H9 (cell line): Measurements from ENCODE around the gene AGMO. TPM values are rescaled to one million over a fixed set of nuclear protein-coding genes. Genes with fewer than 3 reads are reported as not detected.

ENCODE experiments used
- DNase-seq: peaks from one replicate; pipeline ENCODE4 v3.0.0-alpha.2; 2017
- H2AFZ ChIP-seq: one replicate; pipeline ENCODE4 v1.6.1; 2013; ENCODE audit warnings: mild to moderate bottlenecking, low read length, control low read depth, moderate library complexity
- H2AK5ac ChIP-seq: 2 replicates; pipeline ENCODE4 v1.6.1; 2013; ENCODE audit warnings: low read length, control low read depth, mixed read lengths; ENCODE audit not compliant: insufficient read length
- H2BK120ac ChIP-seq: one replicate; pipeline ENCODE4 v1.6.1; 2013; ENCODE audit warnings: low read depth, mild to moderate bottlenecking, low read length, control low read depth, inconsistent platforms; ENCODE audit not compliant: poor library complexity, severe bottlenecking
- H2BK12ac ChIP-seq: 2 replicates; pipeline ENCODE4 v1.6.1; 2013; ENCODE audit warnings: low read length, control low read depth, mixed read lengths, low read depth; ENCODE audit not compliant: insufficient read length
- H2BK15ac ChIP-seq: 2 replicates; pipeline ENCODE4 v1.6.1; 2013; ENCODE audit warnings: low read depth, low read length, control low read depth
- H2BK20ac ChIP-seq: one replicate; pipeline ENCODE4 v1.6.1; 2013; ENCODE audit warnings: low read depth, mild to moderate bottlenecking, low read length, control low read depth, inconsistent platforms; ENCODE audit not compliant: poor library complexity, severe bottlenecking
- H2BK5ac ChIP-seq: 2 replicates; pipeline ENCODE4 v1.6.1; 2013; ENCODE audit warnings: low read length, control low read depth, mixed read lengths; ENCODE audit not compliant: insufficient read length
- H3K14ac ChIP-seq: 2 replicates; pipeline ENCODE4 v1.6.1; 2013; ENCODE audit warnings: low read length, control low read depth; ENCODE audit not compliant: insufficient read depth
- H3K18ac ChIP-seq: 2 replicates; pipeline ENCODE4 v1.6.1; 2013; ENCODE audit warnings: low read depth, mild to moderate bottlenecking, mixed read lengths, low read length, control low read depth; ENCODE audit not compliant: insufficient read length
- H3K23ac ChIP-seq: 2 replicates; pipeline ENCODE4 v1.6.1; 2013; ENCODE audit warnings: low read length, control low read depth, mixed read lengths, low read depth; ENCODE audit not compliant: insufficient read length
- H3K23me2 ChIP-seq: 2 replicates; pipeline ENCODE4 v1.6.1; 2013; ENCODE audit warnings: low read depth, mild to moderate bottlenecking, mixed read lengths, low read length, control low read depth; ENCODE audit not compliant: insufficient read length, poor library complexity, severe bottlenecking
- H3K27ac ChIP-seq: 2 replicates; pipeline ENCODE4 v1.5.1; 2013; ENCODE audit warnings: low read length, control low read depth, mixed read lengths, low read depth; ENCODE audit not compliant: insufficient read length
- H3K27me3 ChIP-seq: 2 replicates; pipeline ENCODE4 v1.6.1; 2013; ENCODE audit warnings: low read length, control low read depth, inconsistent platforms; ENCODE audit not compliant: insufficient read depth
- H3K4ac ChIP-seq: 2 replicates; pipeline ENCODE4 v1.6.1; 2013; ENCODE audit warnings: low read depth, mild to moderate bottlenecking, control low read depth, inconsistent platforms, low read length, moderate library complexity
- H3K4me1 ChIP-seq: 2 replicates; pipeline ENCODE4 v1.6.1; 2013; ENCODE audit warnings: low read length, control low read depth, inconsistent platforms; ENCODE audit not compliant: insufficient read depth
- H3K4me2 ChIP-seq: 2 replicates; pipeline ENCODE4 v1.6.1; 2013; ENCODE audit warnings: low read length, control low read depth, mixed read lengths; ENCODE audit not compliant: insufficient read length, insufficient read depth
- H3K56ac ChIP-seq: 2 replicates; pipeline ENCODE4 v1.6.1; 2013; ENCODE audit warnings: low read depth, mild to moderate bottlenecking, mixed read lengths, low read length, control low read depth; ENCODE audit not compliant: insufficient read length
- H3K79me1 ChIP-seq: 2 replicates; pipeline ENCODE4 v1.6.1; 2013; ENCODE audit warnings: low read depth, mild to moderate bottlenecking, moderate library complexity, low read length, control low read depth, inconsistent platforms; ENCODE audit not compliant: insufficient read depth, poor library complexity, severe bottlenecking
- H3K79me2 ChIP-seq: 2 replicates; pipeline ENCODE4 v1.6.1; 2013; ENCODE audit warnings: low read length, control low read depth, inconsistent platforms; ENCODE audit not compliant: insufficient read depth
- H3K9ac ChIP-seq: 2 replicates; pipeline ENCODE4 v1.6.1; 2013; ENCODE audit warnings: low read length, control low read depth, mixed read lengths; ENCODE audit not compliant: insufficient read length; ENCODE audit errors: extremely low read depth
- H3K9me3 ChIP-seq: one replicate; pipeline ENCODE4 v1.6.1; 2013; ENCODE audit warnings: low read depth, low read length, inconsistent platforms; ENCODE audit not compliant: control insufficient read depth
- H3T11ph ChIP-seq: one replicate; pipeline ENCODE4 v1.6.1; 2013; ENCODE audit warnings: mild to moderate bottlenecking, low read length, control low read depth, inconsistent platforms
- H4K20me1 ChIP-seq: one replicate; pipeline ENCODE4 v1.6.1; 2013; ENCODE audit not compliant: control insufficient read depth, insufficient read length, insufficient read depth
- H4K5ac ChIP-seq: 2 replicates; pipeline ENCODE4 v1.6.1; 2013; ENCODE audit warnings: low read depth, mild to moderate bottlenecking, mixed read lengths, low read length, control low read depth; ENCODE audit not compliant: insufficient read length
- H4K8ac ChIP-seq: replicated peaks from 2 replicates; pipeline ENCODE4 v1.6.1; 2013; ENCODE audit warnings: low read length, control low read depth, mixed read lengths, low read depth; ENCODE audit not compliant: insufficient read length
- H4K91ac ChIP-seq: 2 replicates; pipeline ENCODE4 v1.6.1; 2013; ENCODE audit warnings: low read depth, mild to moderate bottlenecking, moderate library complexity, mixed read lengths, low read length, control low read depth; ENCODE audit not compliant: insufficient read length
- H3K27ac Mint-ChIP-seq, 3 experiments: 2 replicates in 2 of 3; 3 replicates in 1 of 3; pipeline ENCODE4 v1.8.0; 2020 to 2021; ENCODE audit warnings: mixed read lengths in 3 of 3, mild to moderate bottlenecking in 1 of 3, moderate library complexity in 1 of 3
- H3K27me3 Mint-ChIP-seq: 2 replicates; pipeline ENCODE4 v1.8.0; 2021; ENCODE audit warnings: low read depth, mild to moderate bottlenecking, moderate library complexity, mixed read lengths
- H3K36me3 Mint-ChIP-seq, 3 experiments: 2 replicates in 2 of 3; 3 replicates in 1 of 3; pipeline ENCODE4 v1.8.0; 2020 to 2021; ENCODE audit warnings: low read depth in 3 of 3, mixed read lengths in 3 of 3; ENCODE audit not compliant: insufficient read depth in 1 of 3
- H3K4me1 Mint-ChIP-seq, 2 experiments: 2 replicates each; pipeline ENCODE4 v1.8.0; 2020; ENCODE audit warnings: mixed read lengths in 2 of 2
- H3K4me3 Mint-ChIP-seq, 2 experiments: 2 replicates in 1 of 2; 3 replicates in 1 of 2; pipeline ENCODE4 v1.8.0; 2020 to 2021; ENCODE audit warnings: mild to moderate bottlenecking in 2 of 2, mixed read lengths in 2 of 2, moderate library complexity in 1 of 2
- H3K9me3 Mint-ChIP-seq, 2 experiments: 2 replicates in 1 of 2; 3 replicates in 1 of 2; pipeline ENCODE4 v1.8.0; 2020; ENCODE audit warnings: mild to moderate bottlenecking in 2 of 2, mixed read lengths in 2 of 2, moderate library complexity in 1 of 2
- WGBS: extraction: QIAGEN DNeasy Blood & Tissue Kit; methylation state at CpG from one replicate; pipeline ENCODE4 v1.1.7; 2013; ENCODE audit warnings: missing lambda C conversion rate, low lambda C conversion rate, mixed read lengths; ENCODE audit not compliant: insufficient read length; ENCODE audit errors: extremely low coverage; 5-methylcytosine and 5-hydroxymethylcytosine counted together
- total RNA-seq: library from RNA; stranded (reverse); gene quantifications from 2 replicates; pipeline ENCODE4 v1.2.1, GENCODE V29; 2021
- TF ChIP-seq, protein P1 (sequence below): fragments of 200-600 bp; sonication (generic); conservative IDR thresholded peaks from 3 replicates; pipeline ENCODE4 v1.8.0; 2021; ENCODE audit warnings: antibody characterized with exemption, mild to moderate bottlenecking

AGMO gene
- total RNA-seq, 1 experiment from 2014 or later, result 0.70 TPM

DNA sequence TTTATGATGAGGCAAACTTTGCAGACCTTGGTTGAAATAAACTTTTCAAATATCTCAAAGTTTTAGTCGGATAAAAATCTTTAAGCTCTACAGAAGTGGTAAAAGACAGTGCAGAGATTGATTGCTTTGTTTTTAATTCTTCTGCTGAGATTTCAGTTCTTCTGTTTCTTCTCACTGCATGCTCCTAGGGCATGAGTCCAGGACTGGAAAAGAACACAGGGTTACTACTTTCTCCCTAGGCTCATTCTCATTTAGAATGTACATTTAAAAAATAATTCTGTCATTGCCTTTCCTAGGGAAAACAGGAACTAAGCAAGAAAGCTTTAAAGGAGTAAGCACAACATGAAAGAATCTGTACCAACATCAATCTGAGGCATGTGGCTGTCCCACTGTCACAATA is 402.6 kb downstream of the AGMO start:
- no peaks in the 10 kb centered on the region for H3K9me3 Mint-ChIP-seq
- Histone ChIP-seq H2AFZ (no peak overlapping the region), H2BK5ac (no peak overlapping the region), H4K20me1 (no peaks in the 10 kb centered on the region), H3T11ph (no peak overlapping the region), H3K18ac (no peak overlapping the region), H3K4me1 (no peaks in the 10 kb centered on the region; the same call in 1 of the 2 replicates), H3K79me2 (no peaks in the 10 kb centered on the region), H4K5ac (no peak overlapping the region), H2BK15ac (no peak overlapping the region), H3K56ac (no peak overlapping the region), H3K14ac (no peak overlapping the region), H4K8ac (no peak overlapping the region), H2BK20ac (no peak overlapping the region), H3K23ac (no peak overlapping the region), H3K27me3 (no peaks in the 10 kb centered on the region), H3K79me1 (no peaks in the 10 kb centered on the region), H2BK120ac (no peak overlapping the region), H3K27ac (no peak overlapping the region), H3K4me2 (no peak overlapping the region), H3K4ac (no peak overlapping the region), H3K9me3 (no peaks in the 10 kb centered on the region), H2BK12ac (no peak overlapping the region), H3K9ac (no peak overlapping the region), H4K91ac (no peak overlapping the region), H2AK5ac (no peak overlapping the region), H3K23me2 (no peaks in the 10 kb centered on the region)
- peaks cover 4 to 7% of the 10 kb centered on the region in 2 experiments; a peak in 3 of 4 replicates for H3K4me1 Mint-ChIP-seq
- no peak overlapping the region for H3K27ac Mint-ChIP-seq
- TF ChIP-seq, protein P1, sequence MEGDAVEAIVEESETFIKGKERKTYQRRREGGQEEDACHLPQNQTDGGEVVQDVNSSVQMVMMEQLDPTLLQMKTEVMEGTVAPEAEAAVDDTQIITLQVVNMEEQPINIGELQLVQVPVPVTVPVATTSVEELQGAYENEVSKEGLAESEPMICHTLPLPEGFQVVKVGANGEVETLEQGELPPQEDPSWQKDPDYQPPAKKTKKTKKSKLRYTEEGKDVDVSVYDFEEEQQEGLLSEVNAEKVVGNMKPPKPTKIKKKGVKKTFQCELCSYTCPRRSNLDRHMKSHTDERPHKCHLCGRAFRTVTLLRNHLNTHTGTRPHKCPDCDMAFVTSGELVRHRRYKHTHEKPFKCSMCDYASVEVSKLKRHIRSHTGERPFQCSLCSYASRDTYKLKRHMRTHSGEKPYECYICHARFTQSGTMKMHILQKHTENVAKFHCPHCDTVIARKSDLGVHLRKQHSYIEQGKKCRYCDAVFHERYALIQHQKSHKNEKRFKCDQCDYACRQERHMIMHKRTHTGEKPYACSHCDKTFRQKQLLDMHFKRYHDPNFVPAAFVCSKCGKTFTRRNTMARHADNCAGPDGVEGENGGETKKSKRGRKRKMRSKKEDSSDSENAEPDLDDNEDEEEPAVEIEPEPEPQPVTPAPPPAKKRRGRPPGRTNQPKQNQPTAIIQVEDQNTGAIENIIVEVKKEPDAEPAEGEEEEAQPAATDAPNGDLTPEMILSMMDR, result no peak
- no CpG with 5 or more reads among the region's 1 CpG for WGBS
- no peaks in the 10 kb centered on the region for H3K27me3 Mint-ChIP-seq
- H3K36me3 Mint-ChIP-seq, result 0 out of 7 replicates have a peak, but pooled peaks cover 0 to 1% (median 0%) of the 10 kb centered on the region in 3 experiments
- DNase-seq, result no peak
- H3K4me3 Mint-ChIP-seq, result no peak overlapping the region
